ENCODE data around the gene FSD1L. TPM values are rescaled to one million over a fixed set of nuclear protein-coding genes. Genes with fewer than 3 reads are reported as not detected.

The FSD1L gene
- total RNA-seq, 1 experiment from 2014 or later, result 3.4 TPM

DNA sequence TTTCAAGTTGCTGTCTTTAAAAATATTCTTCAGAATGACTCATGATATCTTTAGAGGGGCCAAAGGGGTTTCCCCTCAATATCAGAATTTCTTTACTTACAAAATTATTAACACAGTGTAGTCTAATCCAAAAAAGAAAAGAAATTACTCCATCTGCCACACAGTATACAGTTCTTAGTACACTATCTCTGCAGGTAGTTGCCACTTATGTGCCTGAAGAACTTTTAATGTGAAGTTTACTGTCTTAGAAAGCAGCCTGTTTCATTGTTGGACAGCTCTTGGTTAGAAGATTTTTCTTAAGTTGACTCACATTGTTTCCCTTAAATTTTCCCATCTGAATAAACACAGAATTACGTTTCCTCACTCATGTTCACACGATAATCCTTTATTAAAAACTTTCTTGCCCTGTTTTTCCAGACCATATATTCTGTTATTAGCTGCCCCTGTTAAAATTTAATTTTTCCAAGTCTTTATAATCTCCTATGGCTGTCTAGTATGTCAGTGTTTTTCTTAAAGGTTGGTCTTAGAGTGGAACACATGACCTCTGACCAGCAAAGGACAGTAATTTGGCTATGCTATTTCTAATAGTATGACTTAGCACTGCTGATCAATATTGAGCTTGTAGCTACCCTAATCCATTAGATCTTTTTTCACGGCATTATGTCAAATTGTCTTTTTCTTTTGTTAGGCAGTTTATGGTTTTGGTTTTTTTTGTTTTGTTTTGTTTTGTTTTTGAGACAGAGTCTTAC is 88.3 kb downstream of the FSD1L start:
- DNase-seq, result no peak
- no TSS peak for BruUV-seq (replicated peaks)
- no peaks in the 10 kb centered on the region for H3K27me3 Mint-ChIP-seq (ENCODE audit: unreplicated experiment)
- CTCF ChIA-PET, result no interaction called here
- no peaks in the 10 kb centered on the region for H3K9me3 Mint-ChIP-seq (ENCODE audit: low read depth, unreplicated experiment)
- H3K36me3 Mint-ChIP-seq (ENCODE audit: insufficient read depth, unreplicated experiment), result no peaks in the 10 kb centered on the region
- intact Hi-C loops (cut with micrococcal nuclease; ENCODE audit: unreplicated experiment), result no loop called here
- no peak for TF ChIP-seq CTCF (IDR thresholded peaks at IDR 0.05; ENCODE audit: unreplicated experiment)
- no peak overlapping the region for H3K4me3 Mint-ChIP-seq (ENCODE audit: low read depth, unreplicated experiment)
- H3K27ac Mint-ChIP-seq (ENCODE audit: unreplicated experiment), result no peak overlapping the region
- no peaks in the 10 kb centered on the region for H3K4me1 Mint-ChIP-seq (ENCODE audit: low read depth, unreplicated experiment)

GRCh38 chr9:105539452-105539851 is 91.6 kb downstream of the FSD1L start:
- no peaks in the 10 kb centered on the region for H3K27me3 Mint-ChIP-seq (ENCODE audit: unreplicated experiment)
- H3K4me1 Mint-ChIP-seq (ENCODE audit: low read depth, unreplicated experiment), result no peaks in the 10 kb centered on the region
- no peaks in the 10 kb centered on the region for H3K36me3 Mint-ChIP-seq (ENCODE audit: insufficient read depth, unreplicated experiment)
- no peak overlapping the region for H3K4me3 Mint-ChIP-seq (ENCODE audit: low read depth, unreplicated experiment)
- DNase-seq, result peak; percentile 2
- TF ChIP-seq CTCF (IDR thresholded peaks at IDR 0.05; ENCODE audit: unreplicated experiment), result no peak
- no peaks in the 10 kb centered on the region for H3K9me3 Mint-ChIP-seq (ENCODE audit: low read depth, unreplicated experiment)
- intact Hi-C loops (cut with micrococcal nuclease; ENCODE audit: unreplicated experiment), result no loop called here
- CTCF ChIA-PET, result no interaction called here
- no peak overlapping the region for H3K27ac Mint-ChIP-seq (ENCODE audit: unreplicated experiment)
- no TSS peak for BruUV-seq (replicated peaks)

GRCh38 chr9:105541838-105542237 is 94.0 kb downstream of the FSD1L start:
- CTCF ChIA-PET, result no interaction called here
- DNase-seq, result no peak
- no peak for TF ChIP-seq CTCF (IDR thresholded peaks at IDR 0.05; ENCODE audit: unreplicated experiment)
- intact Hi-C loops (cut with micrococcal nuclease; ENCODE audit: unreplicated experiment), result no loop called here
- Mint-ChIP-seq H3K4me1 (ENCODE audit: low read depth, unreplicated experiment) (no peaks in the 10 kb centered on the region), H3K4me3 (ENCODE audit: low read depth, unreplicated experiment) (no peak overlapping the region), H3K27ac (ENCODE audit: unreplicated experiment) (no peak overlapping the region), H3K9me3 (ENCODE audit: low read depth, unreplicated experiment) (no peaks in the 10 kb centered on the region), H3K36me3 (ENCODE audit: insufficient read depth, unreplicated experiment) (no peaks in the 10 kb centered on the region), H3K27me3 (ENCODE audit: unreplicated experiment) (no peaks in the 10 kb centered on the region)
- no TSS peak for BruUV-seq (replicated peaks)

- intact Hi-C loops (cut with micrococcal nuclease; ENCODE audit: unreplicated experiment), result no loop called here
- H3K4me1 Mint-ChIP-seq (ENCODE audit: low read depth, unreplicated experiment), result peaks cover 8% of the 10 kb centered on the region
- H3K27ac Mint-ChIP-seq (ENCODE audit: unreplicated experiment), result no peak overlapping the region
- H3K27me3 Mint-ChIP-seq (ENCODE audit: unreplicated experiment), result no peaks in the 10 kb centered on the region
- peaks cover 15% of the 10 kb centered on the region for H3K36me3 Mint-ChIP-seq (ENCODE audit: insufficient read depth, unreplicated experiment)
- peaks cover 3% of the 10 kb centered on the region for H3K9me3 Mint-ChIP-seq (ENCODE audit: low read depth, unreplicated experiment)
- no peak for DNase-seq
- no peak overlapping the region for H3K4me3 Mint-ChIP-seq (ENCODE audit: low read depth, unreplicated experiment)
- no TSS peak for BruUV-seq (replicated peaks)
- CTCF ChIA-PET, result no interaction called here
- TF ChIP-seq CTCF (IDR thresholded peaks at IDR 0.05; ENCODE audit: unreplicated experiment), result no peak
These were observed 106.2 kb downstream of the FSD1L start for GRCh38 chr9:105554042-105554441.

Data from Calu3 (cell line).